HepG2 (cell line): ENCODE data around the gene ESYT1. TPM values are rescaled to one million over a fixed set of nuclear protein-coding genes. Genes with fewer than 3 reads are reported as not detected.

Source experiments
- ATAC-seq: fragments of 200-7000 bp; cut with Tn5 transposase; 3 replicates; pipeline ENCODE4 v1.9.1; 2020; ENCODE audit warnings: mild to moderate bottlenecking, moderate library complexity
- BruUV-seq: library from RNA; stranded (reverse); fragments of 400-500 nt; replicated peaks from 2 replicates; lab custom pipeline; 2021; lab: Mats Ljungman, UMichigan
- CTCF ChIA-PET: fragments of 300-600 bp; formaldehyde crosslinking; extraction: SDS; loops from one replicate; lab custom pipeline; 2021; ENCODE audit warnings: low total read pairs, inconsistent platforms, low intra/inter-chr PET ratio; lab: Yijun Ruan, JAX
- POLR2A ChIA-PET: fragments of 350-600 bp; sonication (Branson Sonifier 250); formaldehyde crosslinking; loops from one replicate; lab custom pipeline; 2020; ENCODE audit warnings: antibody characterized with exemption, inconsistent platforms; lab: Yijun Ruan, JAX
- DNase-seq: peaks from one replicate; pipeline ENCODE4 v3.0.0-alpha.2; 2015; ENCODE audit warnings: low spot score
- FAIRE-seq: peaks from 3 replicates; lab custom pipeline; 2011; peaks lifted over from hg19 to GRCh38; lab: Jason Lieb, UNC
- H2AFZ ChIP-seq: one replicate; pipeline ENCODE4 v1.6.1; 2011; ENCODE audit warnings: low read length, inconsistent platforms
- H3K27ac ChIP-seq: fragments of 300-600 bp; 3 replicates; pipeline ENCODE4 v1.8.0; 2011; ENCODE audit warnings: mixed run types, mild to moderate bottlenecking, mixed read lengths, low read length, inconsistent platforms; ENCODE audit not compliant: insufficient read depth; ENCODE audit errors: extremely low read length
- H3K27me3 ChIP-seq, 2 experiments: fragments of 200-600 bp in 1 of 2; 2 replicates in 1 of 2; 3 replicates in 1 of 2; pipeline versions ENCODE4 v1.6.0 to v1.8.0; 2011; ENCODE audit warnings: low read length in 2 of 2, mild to moderate bottlenecking in 2 of 2, moderate library complexity in 2 of 2, inconsistent platforms in 1 of 2; ENCODE audit not compliant: insufficient read depth in 2 of 2, control insufficient read depth in 1 of 2
- H3K36me3 ChIP-seq, 2 experiments: fragments of 200-600 bp in 1 of 2; replicated peaks in 1 of 2; 2 replicates in 1 of 2; 3 replicates in 1 of 2; pipeline versions ENCODE4 v1.5.1 to v1.8.0; 2011; ENCODE audit warnings: low read length in 2 of 2, inconsistent platforms in 1 of 2; ENCODE audit not compliant: insufficient read depth in 2 of 2, control insufficient read depth in 1 of 2
- H3K4me1 ChIP-seq: 2 replicates; pipeline ENCODE4 v1.5.1; 2012; ENCODE audit warnings: low read length, inconsistent platforms; ENCODE audit not compliant: insufficient read depth
- H3K4me2 ChIP-seq: 2 replicates; pipeline ENCODE4 v1.6.0; 2011; ENCODE audit warnings: low read depth, low read length, inconsistent platforms
- H3K4me3 ChIP-seq, 3 experiments: fragments of 200-600 bp in 1 of 3; sonication (generic), shearing (Covaris generic) in 1 of 3; replicated peaks in 1 of 3; 2 replicates each; pipeline ENCODE4 v1.5.1; 2011 to 2016; ENCODE audit warnings: low read length in 3 of 3, inconsistent platforms in 2 of 3, low read depth in 2 of 3, mild to moderate bottlenecking in 2 of 3, control low read depth in 1 of 3, mixed read lengths in 1 of 3; ENCODE audit not compliant: insufficient read depth in 1 of 3
- H3K79me2 ChIP-seq: one replicate; pipeline ENCODE4 v1.6.1; 2011; ENCODE audit warnings: low read length, inconsistent platforms; ENCODE audit not compliant: insufficient read depth
- H3K9ac ChIP-seq: 2 replicates; pipeline ENCODE4 v1.6.0; 2011; ENCODE audit warnings: mild to moderate bottlenecking, low read depth, low read length, inconsistent platforms; ENCODE audit not compliant: insufficient read depth
- H3K9me3 ChIP-seq: 2 replicates; pipeline ENCODE4 v1.5.1; 2012; ENCODE audit warnings: mild to moderate bottlenecking, low read length
- H4K20me1 ChIP-seq: 2 replicates; pipeline ENCODE4 v1.6.0; 2011; ENCODE audit warnings: inconsistent platforms, mild to moderate bottlenecking, low read length, moderate library complexity; ENCODE audit not compliant: insufficient read depth
- AHR ChIP-seq: IDR thresholded peaks from 2 replicates; pipeline ENCODE4 v1.6.1; 2018; ENCODE audit warnings: missing genetic modification reagents, missing compliant biosample characterization
- ARNT2 ChIP-seq: sonication (generic); formaldehyde crosslinking; IDR thresholded peaks from 2 replicates; pipeline ENCODE4 v1.8.0; 2022; ENCODE audit warnings: mild to moderate bottlenecking, low read depth, missing genetic modification reagents, moderate library complexity
- DNMT3B ChIP-seq: conservative IDR thresholded peaks from 2 replicates; pipeline ENCODE4 v1.6.1; 2016; ENCODE audit warnings: missing biosample characterization, control low read depth
- DR1 ChIP-seq: sonication (generic); formaldehyde crosslinking; IDR thresholded peaks from 2 replicates; pipeline ENCODE4 v1.8.0; 2021; ENCODE audit warnings: mild to moderate bottlenecking, missing genetic modification reagents, inconsistent platforms
- NBN ChIP-seq: fragments of 450-650 bp; conservative IDR thresholded peaks from 2 replicates; pipeline ENCODE4 v1.6.1; 2017
- RAD21 ChIP-seq: fragments of 450-650 bp; formaldehyde crosslinking; IDR thresholded peaks from 2 replicates; pipeline ENCODE4 v1.5.0; 2020; ENCODE audit warnings: mild to moderate bottlenecking
- STAT5B ChIP-seq: sonication (generic); formaldehyde crosslinking; IDR thresholded peaks from 2 replicates; pipeline ENCODE4 v1.4.0; 2020; ENCODE audit warnings: missing genetic modification reagents
- TCF12 ChIP-seq, 2 experiments: fragments of 450-650 bp in 1 of 2; sonication (generic) in 1 of 2; formaldehyde crosslinking in 1 of 2; IDR thresholded peaks; 2 replicates each; pipeline versions ENCODE4 v1.6.1 to v1.8.0; 2017 to 2022; ENCODE audit warnings: antibody characterized with exemption in 1 of 2, mild to moderate bottlenecking in 1 of 2, missing genetic modification reagents in 1 of 2, moderate library complexity in 1 of 2
- ZBTB14 ChIP-seq: sonication (generic); formaldehyde crosslinking; IDR thresholded peaks from 2 replicates; pipeline ENCODE4 v1.4.0; 2020; ENCODE audit warnings: missing genetic modification reagents
- ZNF12 ChIP-seq: sonication (generic); formaldehyde crosslinking; IDR thresholded peaks from 2 replicates; pipeline ENCODE4 v1.5.0; 2020; ENCODE audit warnings: missing genetic modification reagents
- ZNF343 ChIP-seq: sonication (generic); formaldehyde crosslinking; IDR thresholded peaks from 2 replicates; pipeline ENCODE4 v1.4.0; 2020; ENCODE audit warnings: mild to moderate bottlenecking, missing genetic modification reagents
- ZNF567 ChIP-seq: sonication (generic); formaldehyde crosslinking; IDR thresholded peaks from 2 replicates; pipeline ENCODE4 v1.8.1; 2023; ENCODE audit warnings: mild to moderate bottlenecking, missing genetic modification reagents, borderline replicate concordance
- ZNF775 ChIP-seq: sonication (generic); formaldehyde crosslinking; IDR thresholded peaks from 2 replicates; pipeline ENCODE4 v1.4.0; 2020; ENCODE audit warnings: missing genetic modification reagents, mild to moderate bottlenecking, moderate library complexity, borderline replicate concordance
- ZSCAN21 ChIP-seq: sonication (generic); formaldehyde crosslinking; IDR thresholded peaks from 2 replicates; pipeline ENCODE4 v1.8.0; 2022; ENCODE audit warnings: mild to moderate bottlenecking, missing genetic modification reagents, moderate library complexity, borderline replicate concordance
- ZSCAN25 ChIP-seq: sonication (generic); formaldehyde crosslinking; IDR thresholded peaks from 2 replicates; pipeline ENCODE4 v1.8.0; 2022; ENCODE audit warnings: mild to moderate bottlenecking, missing genetic modification reagents
- ZZZ3 ChIP-seq: sonication (generic); formaldehyde crosslinking; IDR thresholded peaks from 2 replicates; pipeline ENCODE4 v1.4.0; 2020; ENCODE audit warnings: missing genetic modification reagents, mild to moderate bottlenecking, borderline replicate concordance
- WGBS: methylation state at CpG from one replicate; pipeline ENCODE4 v1.1.6; 2017; ENCODE audit warnings: low lambda C conversion rate; 5-methylcytosine and 5-hydroxymethylcytosine counted together
- in situ Hi-C: cut with HindIII; loops from 2 replicates; pipeline ENCODE4 v1.10.0; 2017; ENCODE audit warnings: low pct_unique_long_range_greater_than_20kb; ENCODE audit not compliant: extremely low pct_ligation_motif_present
- intact Hi-C: fragments of 100-400 bp; cut with micrococcal nuclease; formaldehyde crosslinking; loops from one replicate; pipeline ENCODE4 v1.10.0; 2022; ENCODE audit not compliant: unreplicated experiment
- polyA plus RNA-seq, 8 experiments: library from polyadenylated mRNA; depleted of rRNA in 3 of 8; stranded (reverse) in 7 of 8; unstranded in 1 of 8; fragments of >200 nt; fragmentation: Illumina TruSeq in 4 of 8; extraction: Trizol in 4 of 8; gene quantifications; 2 replicates each; pipeline versions ENCODE4 v1.2.1 to v1.2.3, GENCODE V29; 2011 to 2016; ENCODE audit warnings: low read depth in 4 of 8, missing spikeins in 1 of 8, mixed read lengths in 1 of 8; ENCODE audit not compliant: insufficient read depth in 1 of 8
- total RNA-seq, 5 experiments: library from RNA; depleted of rRNA; stranded (reverse); fragments of >200 nt; fragmentation: Illumina TruSeq; extraction: Trizol; gene quantifications; 2 replicates each; pipeline ENCODE4 v1.2.3, GENCODE V29; 2016; ENCODE audit warnings: low read depth in 1 of 5

Gene ESYT1
- total and polyA plus RNA-seq, 2 of the 13 experiments (the other 11 are each of a cell fraction or from before 2014, with no cell fraction given), result 66.9 to 71.0 TPM

- no peak for TF ChIP-seq ZBTB14 (CRISPR knock-in tag)
- TF ChIP-seq ZNF12, result no peak
- TF ChIP-seq, all 625 proteins: peak for 0
Measured at GRCh38 chr12:56172839-56173238, 44.8 kb downstream of the ESYT1 start (continued).

GRCh38 chr12:56178347-56178746 lies 50.3 kb downstream of the ESYT1 start:
- Histone ChIP-seq H3K9ac (no peak overlapping the region), H3K27me3 (no peaks in the 10 kb centered on the region; a peak in 1 of 5 replicates), H3K9me3 (no peaks in the 10 kb centered on the region), H3K36me3 (peaks cover 21 to 43% of the 10 kb centered on the region in 2 experiments), H4K20me1 (no peaks in the 10 kb centered on the region), H3K4me1 (no peaks in the 10 kb centered on the region), H3K79me2 (no peaks in the 10 kb centered on the region), H3K27ac (no peak overlapping the region), H2AFZ (no peak overlapping the region), H3K4me3 (no peak overlapping the region), H3K4me2 (no peak overlapping the region)
- no TSS peak for BruUV-seq
- intact Hi-C loops (no loop called here), in situ Hi-C loops (no loop called here)
- FAIRE-seq (no peak), ATAC-seq (no peak; the same call in 2 of the 3 replicates), DNase-seq (no peak)
- ChIA-PET POLR2A (interaction anchor here (1.0 to 1.6 kb wide), 3 partner anchors 10 to 15 kb away, joined by 3 to 5 read pairs (median 3); partner anchors contain the start of gene SMARCC2), CTCF (no interaction called here)
- TF ChIP-seq DR1 (CRISPR knock-in tag) (no peak), AHR (no peak), NBN (no peak), ARNT2 (CRISPR knock-in tag) (no peak), ZSCAN21 (no peak), STAT5B (no peak), ZZZ3 (no peak), ZSCAN25 (CRISPR knock-in tag) (no peak), ZNF567 (CRISPR knock-in tag) (no peak), ZNF343 (CRISPR knock-in tag) (no peak), RAD21 (CRISPR knock-in tag) (no peak), ZNF775 (no peak), DNMT3B (CRISPR knock-in tag) (no peak), TCF12 (IDR thresholded peaks at IDR 0.05) (no peak), TCF12 (CRISPR knock-in tag; IDR thresholded peaks at IDR 0.05) (no peak)
- WGBS, result 97% methylated on average over 3 of the region's 3 CpGs
